MCF 10A (cell line): ENCODE results near the gene CDHR2. TPM values are rescaled to one million over a fixed set of nuclear protein-coding genes. Genes with fewer than 3 reads are reported as not detected.
A peak's percentile ranks its signal among the peaks of the same experiment; 100 is the strongest.

Source experiments
- BruUV-seq: library from RNA; stranded (reverse); fragments of 400-500 nt; replicated peaks from 2 replicates; lab custom pipeline; 2021; lab: Mats Ljungman, UMichigan
- CTCF ChIA-PET: fragments of 300-600 bp; sonication (Branson Sonifier 250); formaldehyde crosslinking; extraction: SDS; loops from one replicate; lab custom pipeline; 2021; ENCODE audit warnings: antibody characterized with exemption, inconsistent platforms; lab: Yijun Ruan, JAX
- POLR2A ChIA-PET: fragments of 300-600, 350-650 bp; sonication (Branson Sonifier 250); formaldehyde crosslinking; extraction: SDS; loops from one replicate; lab custom pipeline; 2020; ENCODE audit warnings: antibody characterized with exemption, inconsistent platforms; lab: Yijun Ruan, JAX
- DNase-seq: peaks from one replicate; pipeline ENCODE4 v3.0.0-alpha.2; 2018; ENCODE audit not compliant: unreplicated experiment
- H3K27ac Mint-ChIP-seq: one replicate; pipeline ENCODE4 v1.8.0; 2022; ENCODE audit warnings: mild to moderate bottlenecking, low read depth, mixed read lengths; ENCODE audit not compliant: unreplicated experiment
- H3K27me3 Mint-ChIP-seq: one replicate; pipeline ENCODE4 v1.8.0; 2022; ENCODE audit warnings: mixed read lengths; ENCODE audit not compliant: insufficient read depth, unreplicated experiment
- H3K36me3 Mint-ChIP-seq: one replicate; pipeline ENCODE4 v1.8.0; 2022; ENCODE audit warnings: mild to moderate bottlenecking, moderate library complexity, mixed read lengths; ENCODE audit not compliant: insufficient read depth, unreplicated experiment
- H3K4me1 Mint-ChIP-seq: one replicate; pipeline ENCODE4 v1.8.0; 2022; ENCODE audit warnings: mixed read lengths; ENCODE audit not compliant: insufficient read depth, unreplicated experiment
- H3K4me3 Mint-ChIP-seq: one replicate; pipeline ENCODE4 v1.8.0; 2022; ENCODE audit warnings: mild to moderate bottlenecking, moderate library complexity, mixed read lengths; ENCODE audit not compliant: unreplicated experiment
- H3K9me3 Mint-ChIP-seq: one replicate; pipeline ENCODE4 v1.8.0; 2022; ENCODE audit warnings: mixed read lengths; ENCODE audit not compliant: unreplicated experiment
- intact Hi-C: fragments of 100-400 bp; cut with micrococcal nuclease; formaldehyde crosslinking; loops from 2 replicates; pipeline ENCODE4 v1.14.1; 2022
- total RNA-seq: library from RNA; stranded (reverse); gene quantifications from 2 replicates; pipeline ENCODE4 v1.2.3, GENCODE V29; 2022
- TF ChIP-seq, protein P1 (sequence below): fragments of 200-600 bp; IDR thresholded peaks from one replicate; pipeline ENCODE4 v1.8.0; 2022; ENCODE audit warnings: antibody characterized with exemption, mild to moderate bottlenecking; ENCODE audit not compliant: unreplicated experiment

The CDHR2 gene
- total RNA-seq, 1 experiment from 2014 or later, result 0.09 TPM

DNA sequence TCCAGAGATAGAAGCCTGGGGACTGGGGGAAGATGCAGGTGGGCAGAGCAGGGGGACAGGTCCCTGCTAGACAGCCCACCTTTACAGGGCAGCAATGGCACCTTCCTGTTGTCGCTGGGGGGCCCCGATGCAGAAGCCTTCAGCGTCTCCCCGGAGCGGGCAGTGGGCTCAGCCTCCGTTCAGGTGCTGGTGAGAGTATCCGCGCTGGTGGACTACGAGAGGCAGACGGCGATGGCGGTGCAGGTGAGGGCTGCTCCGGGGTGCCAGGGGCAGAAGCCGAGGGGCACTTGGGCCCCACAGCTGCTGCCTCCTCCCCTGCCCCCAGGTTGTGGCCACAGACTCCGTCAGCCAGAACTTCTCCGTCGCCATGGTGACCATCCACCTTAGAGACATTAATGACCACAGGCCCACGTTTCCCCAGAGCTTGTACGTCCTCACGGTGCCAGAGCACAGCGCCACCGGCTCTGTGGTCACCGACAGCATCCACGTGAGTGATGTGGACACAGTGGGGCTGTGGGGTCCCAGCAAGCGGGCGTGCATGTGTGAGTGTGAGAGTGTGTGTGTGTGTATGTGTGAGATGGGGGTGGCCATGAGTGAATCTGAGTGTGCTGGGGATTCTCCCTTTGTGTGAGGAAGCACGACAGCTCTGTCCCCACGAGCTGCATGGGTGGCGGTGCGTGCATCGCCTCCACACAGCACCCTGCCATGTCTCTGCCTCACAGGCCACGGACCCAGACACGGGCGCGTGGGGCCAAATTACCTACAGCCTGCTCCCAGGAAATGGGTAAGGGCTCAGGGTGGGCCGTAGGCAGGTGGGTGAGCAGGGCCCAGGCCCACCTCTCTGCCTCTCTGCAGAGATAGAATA, 28.4 kb downstream of the CDHR2 start:
- CTCF ChIA-PET, result interaction anchor here (0.5 to 3.4 kb wide), 22 partner anchors 11 to 604 kb away, joined by 3 to 33 read pairs (median 4); partner anchors contain the start of genes CLTB and TSPAN17
- POLR2A ChIA-PET, result interaction anchor here (0.6 to 2.2 kb wide), 5 partner anchors 34 to 160 kb away, joined by 3 to 18 read pairs (median 11); partner anchors contain the start of gene RNF44
- TF ChIP-seq, protein P1, sequence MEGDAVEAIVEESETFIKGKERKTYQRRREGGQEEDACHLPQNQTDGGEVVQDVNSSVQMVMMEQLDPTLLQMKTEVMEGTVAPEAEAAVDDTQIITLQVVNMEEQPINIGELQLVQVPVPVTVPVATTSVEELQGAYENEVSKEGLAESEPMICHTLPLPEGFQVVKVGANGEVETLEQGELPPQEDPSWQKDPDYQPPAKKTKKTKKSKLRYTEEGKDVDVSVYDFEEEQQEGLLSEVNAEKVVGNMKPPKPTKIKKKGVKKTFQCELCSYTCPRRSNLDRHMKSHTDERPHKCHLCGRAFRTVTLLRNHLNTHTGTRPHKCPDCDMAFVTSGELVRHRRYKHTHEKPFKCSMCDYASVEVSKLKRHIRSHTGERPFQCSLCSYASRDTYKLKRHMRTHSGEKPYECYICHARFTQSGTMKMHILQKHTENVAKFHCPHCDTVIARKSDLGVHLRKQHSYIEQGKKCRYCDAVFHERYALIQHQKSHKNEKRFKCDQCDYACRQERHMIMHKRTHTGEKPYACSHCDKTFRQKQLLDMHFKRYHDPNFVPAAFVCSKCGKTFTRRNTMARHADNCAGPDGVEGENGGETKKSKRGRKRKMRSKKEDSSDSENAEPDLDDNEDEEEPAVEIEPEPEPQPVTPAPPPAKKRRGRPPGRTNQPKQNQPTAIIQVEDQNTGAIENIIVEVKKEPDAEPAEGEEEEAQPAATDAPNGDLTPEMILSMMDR, result no peak

DNA sequence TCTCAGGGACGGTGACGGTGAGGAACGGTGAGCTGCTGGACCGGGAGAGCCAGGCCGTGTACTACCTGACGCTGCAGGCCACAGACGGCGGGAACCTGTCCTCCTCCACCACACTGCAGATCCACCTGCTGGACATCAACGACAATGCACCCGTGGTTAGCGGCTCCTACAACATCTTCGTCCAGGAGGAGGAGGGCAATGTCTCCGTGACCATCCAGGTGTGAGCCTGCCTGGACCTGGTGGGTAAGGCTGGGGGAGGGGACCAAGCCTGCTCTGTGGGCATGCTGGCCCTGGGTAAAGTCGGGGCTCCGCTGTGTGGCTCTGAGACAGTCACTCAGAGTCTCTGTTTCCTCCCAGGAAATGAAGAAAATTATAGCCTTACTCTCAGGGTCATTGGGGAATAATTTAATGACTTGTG, 29.3 kb downstream of the CDHR2 start:
- Mint-ChIP-seq H3K4me3 (no peak overlapping the region), H3K4me1 (peaks cover 14% of the 10 kb centered on the region), H3K27ac (no peak overlapping the region), H3K9me3 (no peaks in the 10 kb centered on the region), H3K27me3 (no peaks in the 10 kb centered on the region), H3K36me3 (no peaks in the 10 kb centered on the region)
- intact Hi-C loops, result loop anchor here (1.0 to 2.0 kb wide), 2 partner anchors 36 to 162 kb away; partner anchors contain the start of gene CLTB
- TF ChIP-seq, protein P1, result peak; percentile 87
- ChIA-PET CTCF (interaction anchor here (0.6 to 3.4 kb wide), 32 partner anchors 9 to 826 kb away, joined by 3 to 33 read pairs (median 4); partner anchors contain the start of genes CLTB and TSPAN17), POLR2A (interaction anchor here (0.6 to 2.2 kb wide), 8 partner anchors 29 to 186 kb away, joined by 3 to 18 read pairs (median 5); partner anchors contain the start of genes CDHR2 and RNF44)
- DNase-seq, result peak; percentile 86
- no TSS peak for BruUV-seq

More for the DNA sequence above, 28.4 kb downstream of the CDHR2 start:
- Mint-ChIP-seq H3K27me3 (no peaks in the 10 kb centered on the region), H3K9me3 (no peaks in the 10 kb centered on the region), H3K36me3 (no peaks in the 10 kb centered on the region), H3K4me3 (no peak overlapping the region), H3K27ac (no peak overlapping the region), H3K4me1 (peaks cover 14% of the 10 kb centered on the region)
- no TSS peak for BruUV-seq
- DNase-seq, result no peak
- intact Hi-C loops, result loop anchor here (1.0 to 2.0 kb wide), 2 partner anchors 35 to 161 kb away; partner anchors contain the start of gene CLTB

DNA sequence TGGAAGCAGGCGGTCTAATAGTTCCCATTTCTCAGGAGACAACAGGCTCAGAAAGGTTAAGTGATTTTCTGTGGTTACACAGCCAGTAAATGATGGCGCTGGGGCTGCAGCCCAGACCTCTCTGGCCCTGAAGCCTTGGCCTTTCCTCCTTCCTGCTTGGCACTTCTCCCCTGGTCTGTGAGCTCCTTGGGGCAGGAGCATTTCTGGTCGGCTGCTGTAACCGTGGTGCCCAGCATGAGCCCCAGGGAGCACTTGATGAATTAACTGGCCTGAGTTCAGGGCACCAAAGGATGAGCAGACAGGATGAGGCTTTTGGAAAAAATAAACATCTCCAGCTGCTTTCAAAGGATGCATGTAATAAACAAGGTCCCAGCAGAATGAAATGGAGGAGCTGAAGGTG, 30.2 kb downstream of the CDHR2 start:
- intact Hi-C loops, result loop anchor here (2.0 kb wide), 1 partner anchor 37 kb away; no protein-coding TSS in a partner anchor
- Mint-ChIP-seq H3K9me3 (no peaks in the 10 kb centered on the region), H3K4me1 (peaks cover 7% of the 10 kb centered on the region), H3K27ac (no peak overlapping the region), H3K36me3 (no peaks in the 10 kb centered on the region), H3K4me3 (no peak overlapping the region), H3K27me3 (no peaks in the 10 kb centered on the region)
- no TSS peak for BruUV-seq
- ChIA-PET POLR2A (interaction anchor here (0.6 to 1.8 kb wide), 5 partner anchors 36 to 132 kb away, joined by 3 to 18 read pairs (median 5); partner anchors contain the start of genes RNF44 and TSPAN17), CTCF (interaction anchor here (0.6 to 3.4 kb wide), 24 partner anchors 8 to 825 kb away, joined by 3 to 33 read pairs (median 4); partner anchors contain the start of genes CLTB and TSPAN17)
- no peak for DNase-seq
- TF ChIP-seq, protein P1, result no peak

DNA sequence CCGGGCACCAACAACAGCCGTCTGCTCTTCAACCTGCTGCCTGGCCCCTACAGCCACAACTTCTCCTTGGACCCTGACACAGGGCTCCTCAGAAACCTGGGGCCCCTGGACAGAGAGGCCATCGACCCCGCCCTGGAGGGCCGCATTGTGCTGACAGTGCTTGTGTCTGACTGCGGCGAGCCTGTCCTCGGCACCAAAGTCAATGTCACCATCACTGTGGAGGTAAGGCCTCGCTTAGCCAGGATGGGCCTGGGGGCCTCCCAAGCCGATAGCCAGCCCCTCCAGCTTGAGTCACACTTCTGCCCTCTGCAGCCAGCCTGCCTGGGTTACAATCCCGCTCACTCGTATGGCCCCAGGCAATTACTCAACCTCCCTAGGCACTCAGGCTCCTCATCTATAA, 32.2 kb downstream of the CDHR2 start:
- no peak overlapping the region for H3K27ac Mint-ChIP-seq
- POLR2A ChIA-PET, result interaction anchor here (0.8 to 1.1 kb wide), 2 partner anchors 39 to 133 kb away, joined by 3 read pairs; partner anchors contain the start of gene FAF2
- no TSS peak for BruUV-seq
- peaks cover 5% of the 10 kb centered on the region for H3K4me1 Mint-ChIP-seq
- H3K4me3 Mint-ChIP-seq, result no peak overlapping the region
- H3K9me3 Mint-ChIP-seq, result no peaks in the 10 kb centered on the region
- no peak for DNase-seq
- CTCF ChIA-PET, result no interaction called here
- H3K36me3 Mint-ChIP-seq, result no peaks in the 10 kb centered on the region
- H3K27me3 Mint-ChIP-seq, result no peaks in the 10 kb centered on the region
- intact Hi-C loops, result no loop called here
- TF ChIP-seq, protein P1, result no peak
